IPS DF 6.9 (cell line): ENCODE results near the gene CENPU.
"Not testable (repeated sequence)": the region's sequence is repeated elsewhere in the genome, so short reads cannot be mapped to it uniquely, and the experiment has no call there.

ENCODE experiments used
- DNase-seq: peaks from one replicate; pipeline ENCODE4 v3.0.0-alpha.2; 2013; ENCODE audit warnings: low read depth, low spot score
- H3K27ac ChIP-seq: one replicate; pipeline ENCODE4 v1.5.1; 2013; ENCODE audit warnings: low read length, control low read depth
- H3K27me3 ChIP-seq: 2 replicates; pipeline ENCODE4 v1.6.1; 2013; ENCODE audit warnings: mild to moderate bottlenecking, low read length; ENCODE audit not compliant: control insufficient read depth, insufficient read depth
- H3K36me3 ChIP-seq: 2 replicates; pipeline ENCODE4 v1.6.1; 2013; ENCODE audit warnings: low read length; ENCODE audit not compliant: control insufficient read depth, insufficient read depth
- H3K4me1 ChIP-seq: 2 replicates; pipeline ENCODE4 v1.6.1; 2013; ENCODE audit warnings: low read length; ENCODE audit not compliant: control insufficient read depth, insufficient read depth
- H3K4me3 ChIP-seq: 2 replicates; pipeline ENCODE4 v1.5.1; 2013; ENCODE audit warnings: mild to moderate bottlenecking, low read length
- H3K9me3 ChIP-seq: 2 replicates; pipeline ENCODE4 v1.6.1; 2013; ENCODE audit warnings: low read length, inconsistent platforms; ENCODE audit not compliant: control insufficient read depth, insufficient read depth
- WGBS: extraction: QIAGEN DNeasy Blood & Tissue Kit; methylation state at CpG from one replicate; pipeline ENCODE4 v1.1.7; 2013; ENCODE audit warnings: mixed read lengths, missing lambda C conversion rate; ENCODE audit not compliant: insufficient read length, insufficient coverage; 5-methylcytosine and 5-hydroxymethylcytosine counted together

Gene CENPU, protein sequence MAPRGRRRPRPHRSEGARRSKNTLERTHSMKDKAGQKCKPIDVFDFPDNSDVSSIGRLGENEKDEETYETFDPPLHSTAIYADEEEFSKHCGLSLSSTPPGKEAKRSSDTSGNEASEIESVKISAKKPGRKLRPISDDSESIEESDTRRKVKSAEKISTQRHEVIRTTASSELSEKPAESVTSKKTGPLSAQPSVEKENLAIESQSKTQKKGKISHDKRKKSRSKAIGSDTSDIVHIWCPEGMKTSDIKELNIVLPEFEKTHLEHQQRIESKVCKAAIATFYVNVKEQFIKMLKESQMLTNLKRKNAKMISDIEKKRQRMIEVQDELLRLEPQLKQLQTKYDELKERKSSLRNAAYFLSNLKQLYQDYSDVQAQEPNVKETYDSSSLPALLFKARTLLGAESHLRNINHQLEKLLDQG

DNA sequence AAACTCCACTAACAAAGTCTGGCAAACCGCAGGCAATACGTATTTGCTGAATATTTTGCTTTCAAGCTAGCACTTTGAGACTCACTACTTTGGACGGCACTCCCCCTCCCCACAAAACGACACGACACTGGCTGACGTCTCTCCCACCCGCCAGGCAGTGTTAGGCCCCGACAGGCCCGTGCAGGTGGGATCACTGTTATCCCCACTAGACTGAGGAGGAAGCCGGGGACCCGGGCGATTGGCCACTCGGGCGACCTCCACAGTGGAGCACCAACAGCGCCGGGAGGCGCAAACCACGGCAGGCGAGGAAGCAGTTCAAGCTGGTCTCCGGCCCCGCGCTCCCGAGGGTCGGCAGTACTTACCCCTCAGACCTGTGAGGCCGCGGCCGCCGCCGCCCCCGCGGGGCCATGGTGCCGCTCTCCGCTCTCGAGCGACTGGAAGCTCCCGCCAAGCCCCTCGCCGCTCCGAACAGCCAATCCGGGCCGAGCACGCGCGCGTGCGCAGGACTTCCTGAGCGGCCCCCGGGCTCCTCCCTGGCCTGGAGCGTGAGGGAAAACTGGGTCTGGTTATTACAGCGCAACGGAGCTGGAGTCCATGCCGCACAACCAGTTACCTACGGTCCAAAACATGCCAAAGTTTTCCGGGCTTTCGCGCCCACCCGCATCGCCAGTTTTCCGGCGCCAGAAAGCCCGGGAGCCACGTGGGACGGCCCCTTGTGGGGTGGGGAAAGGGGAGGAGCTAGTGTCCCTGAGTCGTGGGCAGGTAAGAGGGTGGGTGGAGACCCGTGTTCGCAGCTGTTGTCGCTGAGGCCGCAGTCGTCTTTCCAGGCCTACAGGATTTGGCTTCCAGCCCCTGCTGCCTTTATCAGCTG, at the start of gene CENPU:
CENPU (minus strand) TSS at position 443 of the 871 bp plus-strand sequence; CDS start at position 409, 34 bp downstream.
- no peaks in the 10 kb centered on the region for H3K27me3 ChIP-seq
- H3K36me3 ChIP-seq, result peaks cover 3% of the 10 kb centered on the region; the same call in 1 of the 2 replicates
- no peaks in the 10 kb centered on the region for H3K9me3 ChIP-seq
- DNase-seq, result peak; percentile 99
- WGBS, result no CpG with 5 or more reads among the region's 69 CpGs
- H3K27ac ChIP-seq, result no peak within 1 kb of the TSS
- H3K4me3 ChIP-seq, result peak within 1 kb of the TSS; percentile 77
- H3K4me1 ChIP-seq, result no peaks in the 10 kb centered on the region

GRCh38 chr4:184782731-184783373, 49.0 kb upstream of the CENPU start:
- Histone ChIP-seq H3K4me3 (no peak overlapping the region), H3K4me1 (peaks cover 6% of the 10 kb centered on the region), H3K9me3 (no peaks in the 10 kb centered on the region), H3K27me3 (no peaks in the 10 kb centered on the region; the same call in 1 of the 2 replicates), H3K27ac (no peak overlapping the region), H3K36me3 (no peaks in the 10 kb centered on the region)
- no CpG with 5 or more reads among the region's 17 CpGs for WGBS
- DNase-seq, result no peak

GRCh38 chr4:184779160-184779559, 45.3 kb upstream of the CENPU start:
- H3K4me1 ChIP-seq, H3K4me3 ChIP-seq, H3K27ac ChIP-seq, DNase-seq, H3K9me3 ChIP-seq, H3K36me3 ChIP-seq, H3K27me3 ChIP-seq: not testable (repeated sequence)
- no CpG with 5 or more reads among the region's 4 CpGs for WGBS

- Histone ChIP-seq H3K4me3 (no peak overlapping the region), H3K36me3 (no peaks in the 10 kb centered on the region), H3K9me3 (no peaks in the 10 kb centered on the region), H3K27ac (no peak overlapping the region), H3K27me3 (no peaks in the 10 kb centered on the region), H3K4me1 (peaks cover 6% of the 10 kb centered on the region)
- DNase-seq, result no peak
- WGBS, result no CpG with 5 or more reads among the region's 8 CpGs
These were observed 44.4 kb upstream of the CENPU start for GRCh38 chr4:184778325-184778724.

DNA sequence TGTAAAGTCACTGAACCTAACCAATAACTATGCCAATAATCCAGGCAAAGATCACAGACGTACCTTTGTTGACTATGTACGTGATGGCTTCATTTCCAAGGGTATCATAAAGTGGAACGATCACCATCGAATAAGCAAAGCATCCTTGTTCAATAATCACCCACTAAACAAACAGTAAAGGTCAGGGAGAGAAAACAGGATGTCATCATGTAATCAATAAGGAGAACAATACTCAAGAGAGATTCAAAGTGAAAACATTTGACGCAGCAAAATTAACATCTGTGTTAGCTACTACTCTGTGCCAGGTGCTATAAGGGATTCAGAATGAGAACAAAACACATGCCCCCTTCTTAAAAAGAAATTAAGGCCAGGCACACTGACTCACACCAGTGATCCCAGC, 42.9 kb upstream of the CENPU start:
- Histone ChIP-seq H3K36me3 (no peaks in the 10 kb centered on the region), H3K4me1 (no peaks in the 10 kb centered on the region), H3K27me3 (no peaks in the 10 kb centered on the region), H3K4me3 (no peak overlapping the region), H3K9me3 (no peaks in the 10 kb centered on the region), H3K27ac (no peak overlapping the region)
- DNase-seq, result no peak
- no CpG with 5 or more reads among the region's 5 CpGs for WGBS

DNA sequence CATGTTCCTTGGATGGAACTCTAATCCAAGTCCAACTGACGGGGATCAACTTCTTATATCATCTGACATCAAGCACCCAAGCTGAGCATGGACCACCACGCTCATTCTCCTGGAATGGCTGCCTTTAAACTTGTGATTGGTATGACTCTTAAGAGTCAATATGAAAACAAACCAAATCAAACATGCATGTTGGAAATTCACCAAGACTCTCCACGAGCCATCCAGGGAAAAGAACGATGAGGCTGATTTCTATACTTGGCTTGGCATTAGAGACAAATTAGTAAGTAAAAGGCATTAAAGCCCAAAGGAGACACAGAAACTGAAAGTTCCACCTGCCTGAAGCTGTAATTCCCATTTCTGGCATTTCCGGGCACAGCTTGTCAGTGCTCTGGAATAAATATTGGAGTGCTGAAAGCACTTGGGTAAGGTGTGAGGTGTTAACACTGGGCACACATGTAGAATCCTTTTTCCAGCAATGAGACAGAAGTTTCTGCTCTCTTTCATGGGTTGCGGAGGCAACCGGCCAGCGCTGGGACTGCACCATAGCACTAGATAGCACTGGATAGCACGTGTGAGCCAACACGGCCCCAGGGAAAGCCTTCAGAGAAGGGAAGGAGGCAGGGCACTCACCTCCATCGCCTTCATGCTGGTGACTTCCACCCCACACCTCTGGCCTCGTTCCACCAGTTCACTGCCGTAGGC, 42.1 kb upstream of the CENPU start:
- Histone ChIP-seq H3K36me3 (no peaks in the 10 kb centered on the region), H3K27ac (no peak overlapping the region), H3K9me3 (no peaks in the 10 kb centered on the region), H3K27me3 (no peaks in the 10 kb centered on the region), H3K4me1 (no peaks in the 10 kb centered on the region), H3K4me3 (no peak overlapping the region)
- WGBS, result no CpG with 5 or more reads among the region's 13 CpGs
- DNase-seq, result no peak

DNA sequence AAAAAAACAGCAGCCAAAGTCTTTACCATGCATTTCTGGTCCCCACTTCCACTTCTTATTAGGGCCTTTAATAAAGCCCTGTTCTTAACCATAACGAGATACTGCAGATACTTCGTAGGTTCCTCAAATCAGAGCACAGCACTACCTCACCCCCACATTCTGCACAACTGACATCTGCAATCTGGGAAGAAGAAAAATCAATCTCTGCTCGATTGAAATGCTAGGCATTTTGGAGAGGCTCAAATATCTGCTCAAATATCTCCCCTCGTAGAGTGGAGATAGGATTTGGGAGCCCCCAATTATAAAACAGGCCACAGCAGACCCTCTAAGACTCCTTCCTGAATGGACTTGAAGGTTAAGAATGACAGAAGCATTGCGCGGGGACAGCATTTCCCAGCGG, 40.3 kb upstream of the CENPU start:
- H3K4me1 ChIP-seq, result no peaks in the 10 kb centered on the region
- H3K27ac ChIP-seq, result no peak overlapping the region
- no peaks in the 10 kb centered on the region for H3K27me3 ChIP-seq
- DNase-seq, result no peak
- H3K4me3 ChIP-seq, result no peak overlapping the region
- no peaks in the 10 kb centered on the region for H3K9me3 ChIP-seq
- no CpG with 5 or more reads among the region's 7 CpGs for WGBS
- no peaks in the 10 kb centered on the region for H3K36me3 ChIP-seq

- H3K4me1 ChIP-seq, result no peaks in the 10 kb centered on the region
- no peaks in the 10 kb centered on the region for H3K36me3 ChIP-seq
- no peaks in the 10 kb centered on the region for H3K27me3 ChIP-seq
- H3K4me3 ChIP-seq, result no peak overlapping the region
- WGBS, result no CpG with 5 or more reads among the region's 1 CpG
- no peaks in the 10 kb centered on the region for H3K9me3 ChIP-seq
- no peak for DNase-seq
- no peak overlapping the region for H3K27ac ChIP-seq
These were observed 37.5 kb upstream of the CENPU start for GRCh38 chr4:184771416-184771815.

- Histone ChIP-seq H3K27me3 (no peaks in the 10 kb centered on the region), H3K4me1 (no peaks in the 10 kb centered on the region), H3K36me3 (no peaks in the 10 kb centered on the region), H3K9me3 (no peaks in the 10 kb centered on the region), H3K27ac (no peak overlapping the region), H3K4me3 (no peak overlapping the region)
- DNase-seq, result no peak
- WGBS, result no CpG with 5 or more reads among the region's 7 CpGs
These were observed 35.4 kb upstream of the CENPU start for GRCh38 chr4:184769141-184769765.
